Stimulated activated CD4-positive, alpha-beta T cell treated with anti-CD3 and anti-CD28 coated beads, Interleukin-1b, Interleukin-23, amount 100 ng/mL, for 4 hours (primary cell): ENCODE data around the gene SH3GL1.
"Not testable (repeated sequence)": the region's sequence is repeated elsewhere in the genome, so short reads cannot be mapped to it uniquely, and the experiment has no call there.

Source experiments
- DNase-seq, 2 donors: peaks; one replicate each; pipeline ENCODE4 v3.0.0-alpha.2; 2020; ENCODE audit warnings: low read depth in 2 of 2

Gene SH3GL1

GRCh38 chr19:4362831-4363545 lies 37.4 kb downstream of the SH3GL1 start:
- no peak for DNase-seq

GRCh38 chr19:4362101-4362828 lies 38.1 kb downstream of the SH3GL1 start:
- DNase-seq = no peak

- DNase-seq = no peak
Observed at GRCh38 chr19:4361152-4362046, 38.9 kb downstream of the SH3GL1 start.

DNA sequence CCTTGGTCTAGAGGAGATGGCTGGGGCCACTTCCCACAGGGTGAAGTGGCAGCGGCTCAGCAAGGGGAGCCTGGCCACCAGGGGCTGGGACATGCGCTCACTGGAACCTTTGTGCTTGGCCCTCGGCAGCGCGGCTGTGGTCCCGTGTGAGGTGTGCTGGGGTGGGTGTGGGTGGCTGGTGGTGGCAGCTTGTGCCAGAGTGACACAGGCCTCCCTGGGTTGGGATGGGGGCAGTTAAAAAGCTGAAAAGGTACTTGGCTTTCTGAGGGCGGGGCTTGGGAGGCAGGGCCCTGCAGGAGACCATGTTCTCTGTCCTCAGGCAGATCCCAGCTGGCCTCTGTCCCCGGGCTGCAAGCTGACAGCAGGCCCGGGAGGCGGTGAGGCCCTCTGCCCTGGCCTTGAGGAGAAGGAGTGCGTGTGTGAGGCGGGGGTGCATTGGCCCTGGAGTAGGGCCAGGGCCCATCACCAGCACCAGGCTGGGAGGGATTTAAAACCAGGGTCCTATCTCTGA lies 39.7 kb downstream of the SH3GL1 start:
- no peak for DNase-seq

GRCh38 chr19:4360081-4360569 lies 40.2 kb downstream of the SH3GL1 start:
- no peak for DNase-seq

DNA sequence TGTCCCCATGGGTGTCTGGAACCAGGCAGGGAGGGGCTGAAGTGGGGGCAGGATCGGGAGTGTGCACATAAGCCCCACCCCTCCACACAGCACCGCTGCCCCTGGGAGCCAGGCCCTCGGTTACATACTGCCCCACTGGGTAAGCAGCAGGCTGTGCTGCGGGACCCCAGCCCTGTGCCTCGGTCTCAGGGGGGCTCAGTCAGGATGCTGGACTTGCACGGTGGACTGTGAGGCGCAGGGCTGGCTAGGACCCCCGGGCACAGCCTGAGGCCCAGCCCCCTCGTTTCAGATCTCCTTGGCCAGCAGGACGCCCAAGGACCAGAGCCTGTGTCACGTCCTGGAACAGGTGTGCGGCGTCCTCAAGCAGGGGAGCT lies 40.7 kb downstream of the SH3GL1 start:
- no peak for DNase-seq

GRCh38 chr19:4358709-4359626 lies 41.4 kb downstream of the SH3GL1 start:
- no peak for DNase-seq

DNA sequence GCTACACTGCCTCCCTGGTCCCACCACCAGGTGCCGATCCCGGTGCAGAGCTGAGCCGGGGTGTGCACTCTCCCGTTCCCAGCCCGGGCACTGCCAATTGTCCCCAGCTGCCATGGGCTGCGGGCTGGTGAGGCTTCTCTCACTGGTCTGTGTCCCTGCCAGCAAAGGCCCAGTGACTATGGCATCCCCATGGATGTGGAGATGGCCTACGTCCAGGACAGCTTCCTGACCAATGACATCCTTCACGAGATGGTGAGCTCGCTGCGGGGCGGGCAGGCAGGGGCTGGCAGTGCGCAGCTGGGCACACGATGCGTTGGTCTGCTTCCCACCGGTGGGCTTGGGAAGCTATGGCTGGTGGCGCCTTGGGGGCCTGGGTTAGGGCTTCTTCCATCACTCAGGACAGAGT lies 42.4 kb downstream of the SH3GL1 start:
- no peak for DNase-seq

- DNase-seq = no peak
Observed at GRCh38 chr19:4357095-4357797, 43.1 kb downstream of the SH3GL1 start.

DNA sequence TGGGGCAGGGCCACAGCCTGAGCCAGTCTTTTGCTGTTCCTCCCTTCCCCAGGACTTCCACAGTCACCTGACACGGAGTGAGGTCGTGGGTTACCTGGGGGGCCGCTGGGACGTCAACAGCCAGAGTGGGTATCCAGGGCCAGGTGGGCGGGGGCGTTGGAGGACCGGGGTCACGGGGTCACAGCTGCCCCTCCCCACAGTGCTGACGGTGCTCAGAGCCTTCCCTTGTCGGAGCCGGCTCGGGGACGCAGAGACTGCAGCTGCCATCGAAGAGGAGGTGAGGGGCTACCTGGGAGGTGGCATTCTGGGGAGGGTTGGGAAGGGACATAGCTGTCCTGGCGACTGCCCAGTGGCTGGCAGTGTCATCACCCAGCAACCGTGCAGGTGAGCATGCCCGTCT lies 45.5 kb downstream of the SH3GL1 start:
- no peak for DNase-seq

GRCh38 chr19:4354282-4354681 lies 46.1 kb downstream of the SH3GL1 start:
- DNase-seq = no peak

DNA sequence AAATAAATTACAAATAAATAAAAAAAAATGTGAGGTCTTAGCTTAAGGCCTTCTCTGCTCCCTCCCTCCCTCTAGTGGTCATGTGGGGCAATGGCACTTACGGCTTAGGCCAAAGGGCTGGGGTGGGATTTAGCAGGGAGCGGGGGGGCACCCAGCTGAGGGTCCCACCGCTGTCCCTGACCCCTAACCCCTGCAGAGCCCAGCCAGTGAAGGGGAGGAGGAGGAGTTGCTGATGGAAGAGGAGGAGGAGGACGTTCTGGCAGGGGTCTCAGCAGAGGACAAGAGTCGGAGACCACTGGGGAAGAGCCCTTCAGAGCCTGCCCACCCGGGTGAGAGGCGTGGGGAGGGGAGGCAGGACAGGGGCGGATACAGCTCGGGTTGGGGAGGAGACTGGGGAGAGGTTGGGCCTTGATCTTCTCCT lies 47.6 kb downstream of the SH3GL1 start:
- DNase-seq = peak; percentile 42 to 46

GRCh38 chr19:4350726-4351125 lies 49.6 kb downstream of the SH3GL1 start:
- no peak for DNase-seq

DNA sequence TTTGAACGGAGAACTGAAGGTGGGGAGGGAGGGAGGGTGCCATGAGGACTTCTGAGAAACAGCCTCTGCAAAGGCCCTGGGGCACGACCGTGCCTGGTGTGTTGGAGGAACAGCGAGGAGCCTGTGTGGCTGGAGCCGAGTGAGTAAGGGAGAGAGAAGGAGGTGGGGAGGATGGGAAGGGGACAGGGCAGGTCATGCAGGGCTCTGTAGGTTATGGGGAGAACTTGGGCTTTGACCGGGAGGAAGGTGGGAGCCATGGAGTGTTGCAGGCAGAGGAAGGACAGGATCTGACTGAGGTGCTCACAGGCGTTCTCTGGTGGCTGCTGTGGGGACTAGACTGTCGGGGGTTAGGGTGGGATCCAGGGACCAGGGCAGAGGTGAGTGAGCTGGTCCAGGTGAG lies 50.2 kb downstream of the SH3GL1 start:
- no peak for DNase-seq

GRCh38 chr19:4349225-4349624 lies 51.1 kb downstream of the SH3GL1 start:
- DNase-seq = not testable (repeated sequence)

GRCh38 chr19:4347521-4347920 lies 52.8 kb downstream of the SH3GL1 start:
- DNase-seq = no peak

GRCh38 chr19:4346020-4346383 lies 54.3 kb downstream of the SH3GL1 start:
- DNase-seq = no peak

DNA sequence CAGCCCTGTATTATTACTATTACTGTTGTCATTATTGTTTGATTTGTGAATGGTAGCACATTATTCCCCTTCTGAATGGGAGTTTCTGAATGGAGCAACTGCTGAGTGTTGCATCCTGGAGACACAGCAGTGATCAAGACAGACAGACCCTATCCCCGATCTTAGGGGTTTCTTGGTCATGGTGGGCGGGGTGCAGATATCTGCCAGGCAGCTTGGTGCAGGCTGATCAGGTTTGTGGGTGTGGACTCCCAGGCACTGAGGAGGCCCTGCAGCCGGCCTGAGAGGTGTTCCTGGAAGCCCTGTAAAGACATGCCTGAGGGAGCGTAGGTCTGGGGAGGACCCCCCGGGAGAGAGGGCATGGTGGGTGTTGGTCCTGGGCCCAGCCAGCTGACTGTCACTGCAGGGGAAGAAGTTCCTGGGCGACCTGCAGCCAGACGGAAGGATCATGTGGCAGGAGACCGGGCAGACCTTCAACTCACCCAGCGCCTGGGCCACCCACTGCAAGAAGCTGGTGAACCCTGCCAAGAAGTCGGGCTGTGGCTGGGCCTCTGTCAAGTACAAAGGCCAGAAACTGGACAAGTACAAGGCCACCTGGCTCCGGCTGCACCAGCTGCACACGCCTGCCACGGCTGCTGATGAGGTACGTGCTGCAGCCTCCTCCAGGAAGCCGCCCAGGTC lies 54.9 kb downstream of the SH3GL1 start:
- DNase-seq = no peak

GRCh38 chr19:4343370-4344307 lies 56.7 kb downstream of the SH3GL1 start, which contains the start of gene MPND:
MPND (plus strand) TSS chr19:4343562; CDS start chr19:4343594, 32 bp downstream.
- DNase-seq = peak; percentile 87 to 97
